GM19438 (cell line): ENCODE measurements around the gene CMIP.
"Not testable (repeated sequence)": the region's sequence is repeated elsewhere in the genome, so short reads cannot be mapped to it uniquely, and the experiment has no call there.

ENCODE experiments used
- ATAC-seq: cut with Tn5 transposase; IDR thresholded peaks from one replicate; pipeline ENCODE4 v1.9.1; 2021; ENCODE audit warnings: low read depth; ENCODE audit not compliant: unreplicated experiment

Gene CMIP

GRCh38 chr16:81421126-81421525, 23.5 kb upstream of the CMIP start:
- no peak for ATAC-seq

- no peak for ATAC-seq
Measured at GRCh38 chr16:81421536-81421935, 23.1 kb upstream of the CMIP start.

GRCh38 chr16:81422153-81422552, 22.5 kb upstream of the CMIP start:
- ATAC-seq = not testable (repeated sequence)

GRCh38 chr16:81424771-81425170, 19.8 kb upstream of the CMIP start:
- ATAC-seq = no peak

- no peak for ATAC-seq
Measured at GRCh38 chr16:81427219-81427618, 17.4 kb upstream of the CMIP start.

GRCh38 chr16:81429045-81429521, 15.5 kb upstream of the CMIP start:
- no peak for ATAC-seq

GRCh38 chr16:81431554-81432353, 12.9 kb upstream of the CMIP start:
- ATAC-seq = no peak

- peak; percentile 58 for ATAC-seq
Measured at GRCh38 chr16:81432937-81433557, 11.6 kb upstream of the CMIP start.

- ATAC-seq = no peak
Measured at GRCh38 chr16:81435103-81435502, 9.5 kb upstream of the CMIP start.

- ATAC-seq = no peak
Measured at GRCh38 chr16:81435567-81435966, 9.0 kb upstream of the CMIP start.

- no peak for ATAC-seq
Measured at GRCh38 chr16:81436386-81436785, 8.2 kb upstream of the CMIP start.

GRCh38 chr16:81437865-81438264, 6.7 kb upstream of the CMIP start:
- no peak for ATAC-seq

GRCh38 chr16:81440888-81441761, 3.5 kb upstream of the CMIP start:
- no peak for ATAC-seq

GRCh38 chr16:81442220-81442915, 2.2 kb upstream of the CMIP start:
- ATAC-seq = no peak

- no peak for ATAC-seq
Measured at GRCh38 chr16:81442916-81443687, 1.5 kb upstream of the CMIP start.

- no peak for ATAC-seq
Measured at GRCh38 chr16:81443688-81444447, 740 bp upstream of the CMIP start.

- ATAC-seq = no peak
Measured at GRCh38 chr16:81445143-81445961, 744 bp downstream of the CMIP start.
